ACC112 (cell line): Measurements from ENCODE around the gene FAM241A.
A peak's percentile ranks its signal among the peaks of the same experiment; 100 is the strongest.

ENCODE experiments used
- H2AFZ ChIP-seq: fragments of 200-600 bp; sonication (generic); one replicate; pipeline ENCODE4 v1.6.0; 2017; ENCODE audit warnings: antibody characterized with exemption, low read length; ENCODE audit not compliant: unreplicated experiment
- H3K27ac ChIP-seq: fragments of 200-600 bp; sonication (generic); 2 replicates; pipeline ENCODE4 v1.5.1; 2014; ENCODE audit warnings: low read depth, mild to moderate bottlenecking, antibody characterized with exemption, low read length, moderate library complexity
- H3K27me3 ChIP-seq: fragments of 200-600 bp; sonication (generic); 2 replicates; pipeline ENCODE4 v1.6.1; 2014; ENCODE audit warnings: mild to moderate bottlenecking, antibody characterized with exemption, low read length, moderate library complexity, mixed read lengths; ENCODE audit not compliant: insufficient read depth
- H3K36me3 ChIP-seq: fragments of 200-600 bp; sonication (generic); 2 replicates; pipeline ENCODE4 v1.6.1; 2016; ENCODE audit warnings: mild to moderate bottlenecking, antibody characterized with exemption, low read length, moderate library complexity, mixed read lengths; ENCODE audit not compliant: insufficient read depth
- H3K4me1 ChIP-seq: fragments of 200-600 bp; sonication (generic); one replicate; pipeline ENCODE4 v1.6.1; 2016; ENCODE audit warnings: low read length, mixed read lengths; ENCODE audit not compliant: insufficient read depth, unreplicated experiment, control insufficient read depth
- H3K4me3 ChIP-seq: fragments of 200-600 bp; sonication (generic); 2 replicates; pipeline ENCODE4 v1.5.1; 2014; ENCODE audit warnings: mild to moderate bottlenecking, low read depth, low read length
- H3K79me2 ChIP-seq: fragments of 200-600 bp; sonication (generic); one replicate; pipeline ENCODE4 v1.6.0; 2016; ENCODE audit warnings: low read length; ENCODE audit not compliant: control insufficient read depth, unreplicated experiment, insufficient read depth

FAM241A gene

DNA sequence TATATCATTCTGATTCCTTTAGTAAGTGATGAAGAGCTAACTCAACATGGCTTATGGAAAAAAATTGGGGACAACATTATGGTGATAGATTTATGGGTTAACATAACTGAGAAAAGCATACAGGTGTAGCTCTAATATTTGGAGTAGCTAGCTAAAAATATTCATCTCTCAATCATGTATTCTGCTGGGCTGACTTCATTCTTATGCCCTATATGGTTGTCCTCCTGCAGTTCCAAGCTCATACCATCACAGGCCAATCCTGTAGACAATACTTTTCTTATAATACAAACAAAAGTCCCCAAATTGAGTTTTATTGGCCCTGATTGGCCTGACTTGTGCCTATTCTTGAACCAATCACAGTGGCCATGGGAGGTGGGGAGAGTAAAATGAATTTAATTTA, 6.7 kb upstream of the FAM241A start:
- Histone ChIP-seq H3K4me1 (peaks cover 16% of the 10 kb centered on the region), H3K27ac (no peak overlapping the region), H3K36me3 (no peaks in the 10 kb centered on the region), H2AFZ (no peak overlapping the region), H3K27me3 (no peaks in the 10 kb centered on the region), H3K4me3 (no peak overlapping the region), H3K79me2 (no peaks in the 10 kb centered on the region)

DNA sequence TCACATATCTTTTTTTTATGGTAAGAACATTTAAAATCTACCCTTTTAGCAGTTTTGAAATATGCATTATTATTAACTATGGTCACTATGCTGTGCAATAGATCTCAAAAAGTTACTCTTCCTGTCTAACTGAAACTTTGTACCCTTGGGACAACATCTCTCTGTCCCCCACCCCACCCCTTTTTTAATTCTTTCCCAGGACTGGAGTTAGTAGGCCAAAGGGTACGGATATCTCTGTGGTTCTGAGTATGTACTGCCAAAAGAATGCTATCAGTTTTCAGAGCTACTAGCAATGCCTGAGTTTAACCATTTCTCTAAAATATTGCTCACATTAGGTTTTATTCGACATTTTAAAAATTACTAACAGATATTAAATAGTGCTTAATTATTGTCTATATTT, 4.7 kb upstream of the FAM241A start:
- Histone ChIP-seq H3K36me3 (no peaks in the 10 kb centered on the region), H3K27ac (no peak overlapping the region), H3K4me3 (no peak overlapping the region), H3K4me1 (peaks cover 16% of the 10 kb centered on the region), H3K79me2 (no peaks in the 10 kb centered on the region), H2AFZ (peak overlapping the region; percentile 8), H3K27me3 (no peaks in the 10 kb centered on the region)

- no peaks in the 10 kb centered on the region for H3K27me3 ChIP-seq
- H3K4me3 ChIP-seq: no peak overlapping the region
- H3K27ac ChIP-seq: 0 out of 2 replicates have a peak overlapping the region, but pooled peaks have one; percentile 1
- H3K4me1 ChIP-seq: peaks cover 16% of the 10 kb centered on the region
- peak overlapping the region; percentile 45 for H2AFZ ChIP-seq
- H3K36me3 ChIP-seq: no peaks in the 10 kb centered on the region
- H3K79me2 ChIP-seq: peaks cover 4% of the 10 kb centered on the region
Measured at GRCh38 chr4:112141366-112142138, 3.7 kb upstream of the FAM241A start.

DNA sequence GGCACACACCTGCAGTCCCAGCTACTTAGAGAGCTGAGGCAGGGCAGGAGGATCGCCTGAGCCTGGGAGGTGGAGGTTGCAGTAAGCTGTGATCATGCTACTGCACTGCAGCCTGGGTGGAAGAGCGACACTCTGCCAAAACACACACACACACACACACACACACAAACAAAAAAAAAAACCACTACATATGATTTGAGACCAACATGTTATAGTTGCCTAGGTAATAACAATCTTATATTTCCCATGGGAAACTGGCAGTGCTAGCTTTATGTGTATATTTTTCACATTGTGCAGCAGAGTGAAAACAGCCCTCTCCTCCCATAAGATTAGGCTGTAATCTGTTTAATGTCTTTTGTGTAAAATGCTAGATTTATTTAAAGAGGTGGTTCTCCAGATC, 3.1 kb upstream of the FAM241A start:
- H3K4me1 ChIP-seq: peaks cover 20% of the 10 kb centered on the region

DNA sequence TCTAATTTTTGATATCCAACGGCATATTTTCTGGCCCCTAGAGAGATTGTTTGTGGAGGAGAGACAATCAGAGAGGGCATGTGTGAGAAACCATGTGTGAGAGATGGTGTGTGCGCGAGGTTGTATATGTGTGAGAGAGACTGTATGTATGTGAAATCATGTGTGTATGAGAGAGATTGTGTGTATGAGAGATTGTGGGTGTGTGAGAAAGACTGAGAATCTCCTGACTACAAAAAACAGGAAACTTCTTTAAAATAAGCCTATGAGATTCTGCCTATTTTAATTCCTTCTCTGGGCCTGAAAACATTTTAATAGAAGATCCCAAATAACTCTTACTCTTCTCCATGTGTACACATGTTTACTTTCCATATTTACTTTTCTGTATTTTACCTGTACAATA, 1.5 kb upstream of the FAM241A start:
- no peak overlapping the region for H3K4me3 ChIP-seq
- H3K79me2 ChIP-seq: peaks cover 25% of the 10 kb centered on the region
- H2AFZ ChIP-seq: no peak overlapping the region
- H3K36me3 ChIP-seq: no peaks in the 10 kb centered on the region
- H3K27me3 ChIP-seq: no peaks in the 10 kb centered on the region
- H3K4me1 ChIP-seq: peaks cover 32% of the 10 kb centered on the region
- no peak overlapping the region for H3K27ac ChIP-seq

More for the DNA sequence above, 3.1 kb upstream of the FAM241A start:
- no peaks in the 10 kb centered on the region for H3K27me3 ChIP-seq
- no peaks in the 10 kb centered on the region for H3K36me3 ChIP-seq
- no peak overlapping the region for H2AFZ ChIP-seq
- no peak overlapping the region for H3K27ac ChIP-seq
- H3K4me3 ChIP-seq: no peak overlapping the region
- peaks cover 10% of the 10 kb centered on the region for H3K79me2 ChIP-seq

- Histone ChIP-seq H3K36me3 (no peaks in the 10 kb centered on the region), H3K27ac (no peak overlapping the region), H3K79me2 (peaks cover 32% of the 10 kb centered on the region), H3K4me3 (peak overlapping the region; percentile 98), H3K27me3 (no peaks in the 10 kb centered on the region), H2AFZ (peak overlapping the region; percentile 32), H3K4me1 (peaks cover 32% of the 10 kb centered on the region)
Measured at GRCh38 chr4:112144546-112145325, 518 bp upstream of the FAM241A start.

GRCh38 chr4:112145790-112146501, 692 bp downstream of the FAM241A start:
- Histone ChIP-seq H3K4me1 (peaks cover 27% of the 10 kb centered on the region), H3K4me3 (peak overlapping the region; percentile 98), H3K79me2 (peaks cover 39% of the 10 kb centered on the region), H3K27ac (peak overlapping the region; percentile 47; the same call in 1 of the 2 replicates), H3K36me3 (no peaks in the 10 kb centered on the region), H2AFZ (peak overlapping the region; percentile 96), H3K27me3 (no peaks in the 10 kb centered on the region)

DNA sequence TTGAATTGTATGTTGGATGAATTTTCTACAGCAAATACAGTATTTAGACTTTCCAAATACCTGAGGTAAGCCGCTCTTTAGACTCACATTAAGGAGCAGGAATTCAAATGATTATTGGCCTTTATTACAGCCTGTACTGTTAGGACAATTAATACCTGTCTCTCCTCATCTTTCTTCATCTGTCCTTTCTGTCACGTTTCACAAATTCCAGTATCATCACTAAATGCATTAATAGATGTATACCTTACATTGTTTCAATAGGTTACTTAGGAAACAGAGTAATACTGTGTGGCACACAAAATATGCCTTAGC, 1.2 kb downstream of the FAM241A start:
- Histone ChIP-seq H3K79me2 (peaks cover 44% of the 10 kb centered on the region), H3K4me1 (peaks cover 22% of the 10 kb centered on the region), H3K27me3 (no peaks in the 10 kb centered on the region), H3K4me3 (peak overlapping the region; percentile 98), H3K36me3 (no peaks in the 10 kb centered on the region), H2AFZ (peak overlapping the region; percentile 96), H3K27ac (peak overlapping the region; percentile 47; the same call in 1 of the 2 replicates)

- Histone ChIP-seq H2AFZ (peak overlapping the region; percentile 96), H3K36me3 (no peaks in the 10 kb centered on the region), H3K79me2 (peaks cover 47% of the 10 kb centered on the region), H3K27ac (peak overlapping the region; percentile 39; the same call in 1 of the 2 replicates), H3K4me1 (peaks cover 17% of the 10 kb centered on the region), H3K27me3 (no peaks in the 10 kb centered on the region), H3K4me3 (peak overlapping the region; percentile 98)
Measured at GRCh38 chr4:112147697-112148096, 2.4 kb downstream of the FAM241A start.

DNA sequence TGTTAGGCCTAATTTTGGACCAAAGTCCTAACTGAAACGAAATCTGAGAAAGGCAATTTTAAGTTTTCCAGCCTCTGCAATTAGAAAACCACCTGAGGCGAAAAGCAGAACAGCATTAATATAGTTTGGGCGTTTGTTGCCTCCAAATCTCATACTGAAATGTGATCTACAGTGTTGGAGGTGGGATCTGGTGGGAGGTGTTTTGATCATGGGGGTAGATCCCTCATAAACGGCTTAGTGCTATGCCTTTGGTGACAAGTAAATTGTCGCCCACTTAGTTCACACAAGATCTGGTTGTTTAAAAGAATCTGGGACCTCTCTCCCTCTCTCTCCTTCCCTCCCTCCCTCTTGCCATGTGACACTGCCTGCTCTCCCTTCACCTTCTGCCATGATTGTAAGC, 5.7 kb downstream of the FAM241A start:
- Histone ChIP-seq H3K4me1 (peaks cover 17% of the 10 kb centered on the region), H3K79me2 (peaks cover 53% of the 10 kb centered on the region), H3K27me3 (no peaks in the 10 kb centered on the region), H3K4me3 (no peak overlapping the region), H3K27ac (no peak overlapping the region), H2AFZ (no peak overlapping the region), H3K36me3 (no peaks in the 10 kb centered on the region)
